Measurements from ENCODE around the gene AP5S1.
A peak's percentile ranks its signal among the peaks of the same experiment; 100 is the strongest.
"Not testable (repeated sequence)": the region's sequence is repeated elsewhere in the genome, so short reads cannot be mapped to it uniquely, and the experiment has no call there.

AP5S1 gene

GRCh38 chr20:3820048-3820900, at the start of gene AP5S1:
AP5S1 (plus strand) TSS chr20:3820547; CDS start chr20:3822118, 1,571 bp downstream.
- peak; percentile 86 for DNase-seq (ENCODE audit: low read depth)

GRCh38 chr20:3771552-3772058, 48.7 kb upstream of the AP5S1 start:
- DNase-seq (ENCODE audit: low read depth) = no peak

- DNase-seq (ENCODE audit: low read depth) = no peak
These were observed 44.8 kb upstream of the AP5S1 start for GRCh38 chr20:3775457-3776108.

- no peak for DNase-seq (ENCODE audit: low read depth)
These were observed 43.0 kb upstream of the AP5S1 start for GRCh38 chr20:3777381-3777715.

GRCh38 chr20:3777716-3778629, 42.4 kb upstream of the AP5S1 start:
- DNase-seq (ENCODE audit: low read depth) = no peak

- no peak for DNase-seq (ENCODE audit: low read depth)
These were observed 41.4 kb upstream of the AP5S1 start for GRCh38 chr20:3778976-3779375.

GRCh38 chr20:3781153-3781910, 39.0 kb upstream of the AP5S1 start, which contains the start of gene SPEF1:
SPEF1 (minus strand) TSS chr20:3781448; CDS start chr20:3781287, 161 bp downstream.
- DNase-seq (ENCODE audit: low read depth) = no peak

- no peak for DNase-seq (ENCODE audit: low read depth)
These were observed 37.8 kb upstream of the AP5S1 start for GRCh38 chr20:3782597-3782996.

- DNase-seq (ENCODE audit: low read depth) = no peak
These were observed 37.3 kb upstream of the AP5S1 start for GRCh38 chr20:3783068-3783489.

GRCh38 chr20:3783511-3784195, 36.7 kb upstream of the AP5S1 start:
- DNase-seq (ENCODE audit: low read depth) = no peak

- no peak for DNase-seq (ENCODE audit: low read depth)
These were observed 36.0 kb upstream of the AP5S1 start for GRCh38 chr20:3784216-3784853.

- DNase-seq (ENCODE audit: low read depth) = no peak
These were observed 35.5 kb upstream of the AP5S1 start for GRCh38 chr20:3784863-3785239.

- DNase-seq (ENCODE audit: low read depth) = no peak
These were observed 34.9 kb upstream of the AP5S1 start for GRCh38 chr20:3785240-3786125.

GRCh38 chr20:3786126-3786484, 34.2 kb upstream of the AP5S1 start:
- no peak for DNase-seq (ENCODE audit: low read depth)

- peak; percentile 87 for DNase-seq (ENCODE audit: low read depth)
These were observed 33.6 kb upstream of the AP5S1 start, which contains the start of gene CENPB for GRCh38 chr20:3786665-3787323. CENPB (minus strand) TSS chr20:3786740; CDS start chr20:3786483, 257 bp downstream.

GRCh38 chr20:3787324-3788014, 32.9 kb upstream of the AP5S1 start:
- no peak for DNase-seq (ENCODE audit: low read depth)

GRCh38 chr20:3788685-3789155, 31.6 kb upstream of the AP5S1 start:
- DNase-seq (ENCODE audit: low read depth) = no peak

GRCh38 chr20:3789201-3789600, 31.1 kb upstream of the AP5S1 start:
- DNase-seq (ENCODE audit: low read depth) = not testable (repeated sequence)
